GM23338 (cell line): ENCODE results near the gene AP3S1.
"Not testable (repeated sequence)": the region's sequence is repeated elsewhere in the genome, so short reads cannot be mapped to it uniquely, and the experiment has no call there.

Experiments used
- CREB1 ChIP-seq: fragments of 250-450 bp; sonication (Bioruptor Pico); IDR thresholded peaks from 2 replicates; pipeline ENCODE4 v1.5.0; 2020; ENCODE audit warnings: low read depth, mild to moderate bottlenecking, moderate library complexity
- EZH2 ChIP-seq: fragments of 200-600 bp; sonication (generic); IDR thresholded peaks from one replicate; pipeline ENCODE4 v1.8.0; 2017; ENCODE audit warnings: antibody characterized with exemption, mild to moderate bottlenecking, low read depth; ENCODE audit not compliant: unreplicated experiment
- EZH2phosphoT487 ChIP-seq: fragments of 200-600 bp; sonication (generic); IDR thresholded peaks from one replicate; pipeline ENCODE4 v1.8.1; 2018; ENCODE audit warnings: antibody characterized with exemption; ENCODE audit not compliant: unreplicated experiment
- POLR2AphosphoS5 ChIP-seq: IDR thresholded peaks from 2 replicates; pipeline ENCODE4 v1.6.1; 2016; ENCODE audit warnings: antibody characterized with exemption, low read depth
- TF ChIP-seq, protein P1 (sequence below), 2 experiments: fragments of 200-600 bp in 1 of 2; sonication (generic) in 1 of 2; conservative IDR thresholded peaks; 2 replicates each; pipeline versions ENCODE4 v1.5.1 to v1.6.1; 2016 to 2017; ENCODE audit warnings: antibody characterized with exemption in 2 of 2, low read depth in 2 of 2, mild to moderate bottlenecking in 2 of 2, moderate library complexity in 1 of 2
- TF ChIP-seq, protein P2 (sequence below): IDR thresholded peaks from one replicate; pipeline ENCODE4 v1.6.1; 2018; ENCODE audit warnings: antibody characterized with exemption; ENCODE audit not compliant: unreplicated experiment
- TF ChIP-seq, protein P3 (sequence below): IDR thresholded peaks from 2 replicates; pipeline ENCODE4 v1.6.1; 2016; ENCODE audit warnings: antibody characterized with exemption

DNA sequence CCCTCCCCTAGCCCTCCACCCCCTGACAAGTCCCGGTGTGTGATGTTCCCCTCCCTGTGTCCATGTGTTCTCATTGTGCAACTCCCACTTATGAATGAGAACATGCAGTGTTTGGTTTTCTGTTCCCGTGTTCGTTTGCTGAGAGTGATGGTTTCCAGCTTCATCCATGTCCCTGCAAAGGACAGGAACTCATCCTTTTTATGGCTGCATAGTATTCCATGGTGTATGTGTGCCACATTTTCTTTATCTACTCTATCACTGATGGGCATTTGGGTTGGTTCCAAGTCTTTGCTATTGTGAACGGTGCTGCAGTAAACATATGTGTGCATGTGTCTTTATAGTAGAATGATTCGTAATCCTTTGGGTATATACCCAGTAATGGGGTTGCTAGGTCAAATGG is 35.6 kb downstream of the AP3S1 start:
- TF ChIP-seq, protein P1, sequence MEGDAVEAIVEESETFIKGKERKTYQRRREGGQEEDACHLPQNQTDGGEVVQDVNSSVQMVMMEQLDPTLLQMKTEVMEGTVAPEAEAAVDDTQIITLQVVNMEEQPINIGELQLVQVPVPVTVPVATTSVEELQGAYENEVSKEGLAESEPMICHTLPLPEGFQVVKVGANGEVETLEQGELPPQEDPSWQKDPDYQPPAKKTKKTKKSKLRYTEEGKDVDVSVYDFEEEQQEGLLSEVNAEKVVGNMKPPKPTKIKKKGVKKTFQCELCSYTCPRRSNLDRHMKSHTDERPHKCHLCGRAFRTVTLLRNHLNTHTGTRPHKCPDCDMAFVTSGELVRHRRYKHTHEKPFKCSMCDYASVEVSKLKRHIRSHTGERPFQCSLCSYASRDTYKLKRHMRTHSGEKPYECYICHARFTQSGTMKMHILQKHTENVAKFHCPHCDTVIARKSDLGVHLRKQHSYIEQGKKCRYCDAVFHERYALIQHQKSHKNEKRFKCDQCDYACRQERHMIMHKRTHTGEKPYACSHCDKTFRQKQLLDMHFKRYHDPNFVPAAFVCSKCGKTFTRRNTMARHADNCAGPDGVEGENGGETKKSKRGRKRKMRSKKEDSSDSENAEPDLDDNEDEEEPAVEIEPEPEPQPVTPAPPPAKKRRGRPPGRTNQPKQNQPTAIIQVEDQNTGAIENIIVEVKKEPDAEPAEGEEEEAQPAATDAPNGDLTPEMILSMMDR (conservative IDR thresholded peaks at IDR 0.05; ENCODE audit: low read depth in 2 of 2): not testable (repeated sequence)
- TF ChIP-seq CREB1 (CRISPR knock-in tag); POLR2AphosphoS5; EZH2phosphoT487; EZH2: not testable (repeated sequence)
- TF ChIP-seq, protein P2, sequence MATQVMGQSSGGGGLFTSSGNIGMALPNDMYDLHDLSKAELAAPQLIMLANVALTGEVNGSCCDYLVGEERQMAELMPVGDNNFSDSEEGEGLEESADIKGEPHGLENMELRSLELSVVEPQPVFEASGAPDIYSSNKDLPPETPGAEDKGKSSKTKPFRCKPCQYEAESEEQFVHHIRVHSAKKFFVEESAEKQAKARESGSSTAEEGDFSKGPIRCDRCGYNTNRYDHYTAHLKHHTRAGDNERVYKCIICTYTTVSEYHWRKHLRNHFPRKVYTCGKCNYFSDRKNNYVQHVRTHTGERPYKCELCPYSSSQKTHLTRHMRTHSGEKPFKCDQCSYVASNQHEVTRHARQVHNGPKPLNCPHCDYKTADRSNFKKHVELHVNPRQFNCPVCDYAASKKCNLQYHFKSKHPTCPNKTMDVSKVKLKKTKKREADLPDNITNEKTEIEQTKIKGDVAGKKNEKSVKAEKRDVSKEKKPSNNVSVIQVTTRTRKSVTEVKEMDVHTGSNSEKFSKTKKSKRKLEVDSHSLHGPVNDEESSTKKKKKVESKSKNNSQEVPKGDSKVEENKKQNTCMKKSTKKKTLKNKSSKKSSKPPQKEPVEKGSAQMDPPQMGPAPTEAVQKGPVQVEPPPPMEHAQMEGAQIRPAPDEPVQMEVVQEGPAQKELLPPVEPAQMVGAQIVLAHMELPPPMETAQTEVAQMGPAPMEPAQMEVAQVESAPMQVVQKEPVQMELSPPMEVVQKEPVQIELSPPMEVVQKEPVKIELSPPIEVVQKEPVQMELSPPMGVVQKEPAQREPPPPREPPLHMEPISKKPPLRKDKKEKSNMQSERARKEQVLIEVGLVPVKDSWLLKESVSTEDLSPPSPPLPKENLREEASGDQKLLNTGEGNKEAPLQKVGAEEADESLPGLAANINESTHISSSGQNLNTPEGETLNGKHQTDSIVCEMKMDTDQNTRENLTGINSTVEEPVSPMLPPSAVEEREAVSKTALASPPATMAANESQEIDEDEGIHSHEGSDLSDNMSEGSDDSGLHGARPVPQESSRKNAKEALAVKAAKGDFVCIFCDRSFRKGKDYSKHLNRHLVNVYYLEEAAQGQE: not testable (repeated sequence)
- TF ChIP-seq, protein P3, sequence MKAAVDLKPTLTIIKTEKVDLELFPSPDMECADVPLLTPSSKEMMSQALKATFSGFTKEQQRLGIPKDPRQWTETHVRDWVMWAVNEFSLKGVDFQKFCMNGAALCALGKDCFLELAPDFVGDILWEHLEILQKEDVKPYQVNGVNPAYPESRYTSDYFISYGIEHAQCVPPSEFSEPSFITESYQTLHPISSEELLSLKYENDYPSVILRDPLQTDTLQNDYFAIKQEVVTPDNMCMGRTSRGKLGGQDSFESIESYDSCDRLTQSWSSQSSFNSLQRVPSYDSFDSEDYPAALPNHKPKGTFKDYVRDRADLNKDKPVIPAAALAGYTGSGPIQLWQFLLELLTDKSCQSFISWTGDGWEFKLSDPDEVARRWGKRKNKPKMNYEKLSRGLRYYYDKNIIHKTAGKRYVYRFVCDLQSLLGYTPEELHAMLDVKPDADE: not testable (repeated sequence)
